Measurements from ENCODE around the gene MLLT3.

MLLT3 gene

GRCh38 chr9:20474496-20474895 is 147.8 kb downstream of the MLLT3 start:
- DNase-seq (ENCODE audit: low spot score) = no peak

GRCh38 chr9:20473515-20474013 is 148.7 kb downstream of the MLLT3 start:
- no peak for DNase-seq (ENCODE audit: low spot score)

GRCh38 chr9:20472342-20473045 is 149.8 kb downstream of the MLLT3 start:
- DNase-seq (ENCODE audit: low spot score) = no peak

GRCh38 chr9:20466328-20467008 is 155.8 kb downstream of the MLLT3 start:
- DNase-seq (ENCODE audit: low spot score) = no peak

GRCh38 chr9:20464242-20464641 is 158.1 kb downstream of the MLLT3 start:
- DNase-seq (ENCODE audit: low spot score) = no peak

GRCh38 chr9:20463823-20464222 is 158.5 kb downstream of the MLLT3 start:
- DNase-seq (ENCODE audit: low spot score) = no peak

GRCh38 chr9:20462410-20462809 is 159.9 kb downstream of the MLLT3 start:
- no peak for DNase-seq (ENCODE audit: low spot score)

GRCh38 chr9:20447291-20447690 is 175.0 kb downstream of the MLLT3 start:
- no peak for DNase-seq (ENCODE audit: low spot score)

- DNase-seq (ENCODE audit: low spot score) = no peak
Observed at GRCh38 chr9:20446248-20446647, 176.1 kb downstream of the MLLT3 start.

- DNase-seq (ENCODE audit: low spot score) = no peak
Observed at GRCh38 chr9:20442461-20443319, 179.6 kb downstream of the MLLT3 start.

GRCh38 chr9:20441711-20442423 is 180.4 kb downstream of the MLLT3 start:
- DNase-seq (ENCODE audit: low spot score) = no peak

GRCh38 chr9:20441166-20441565 is 181.1 kb downstream of the MLLT3 start:
- no peak for DNase-seq (ENCODE audit: low spot score)

- DNase-seq (ENCODE audit: low spot score) = no peak
Observed at GRCh38 chr9:20437476-20437875, 184.8 kb downstream of the MLLT3 start.

GRCh38 chr9:20436476-20437195 is 185.7 kb downstream of the MLLT3 start:
- DNase-seq (ENCODE audit: low spot score) = no peak

- DNase-seq (ENCODE audit: low spot score) = no peak
Observed at GRCh38 chr9:20428976-20429375, 193.3 kb downstream of the MLLT3 start.

GRCh38 chr9:20427359-20427758 is 194.9 kb downstream of the MLLT3 start:
- DNase-seq (ENCODE audit: low spot score) = no peak

- no peak for DNase-seq (ENCODE audit: low spot score)
Observed at GRCh38 chr9:20426019-20426418, 196.3 kb downstream of the MLLT3 start.

GRCh38 chr9:20419533-20419932 is 202.8 kb downstream of the MLLT3 start:
- no peak for DNase-seq (ENCODE audit: low spot score)

GRCh38 chr9:20418485-20418884 is 203.8 kb downstream of the MLLT3 start:
- no peak for DNase-seq (ENCODE audit: low spot score)

GRCh38 chr9:20417373-20418080 is 204.8 kb downstream of the MLLT3 start:
- no peak for DNase-seq (ENCODE audit: low spot score)

- no peak for DNase-seq (ENCODE audit: low spot score)
Observed at GRCh38 chr9:20414150-20414549, 208.1 kb downstream of the MLLT3 start.

All from HuH-7 (cell line).